Activated CD4-positive, alpha-beta memory T cell treated with anti-CD3 and anti-CD28 coated beads for 36 hours (primary cell): ENCODE measurements around the gene UBE4A. TPM values are rescaled to one million over a fixed set of nuclear protein-coding genes. Genes with fewer than 3 reads are reported as not detected.
"Not testable (repeated sequence)": the region's sequence is repeated elsewhere in the genome, so short reads cannot be mapped to it uniquely, and the experiment has no call there.

Experiments
- CTCF ChIA-PET: fragments of 350-600 bp; sonication (Branson Sonifier 250); formaldehyde crosslinking; loops from one replicate; lab custom pipeline; 2021; ENCODE audit warnings: antibody characterized with exemption, inconsistent platforms; lab: Charles Lee
- POLR2A ChIA-PET: fragments of 350-600 bp; sonication (Branson Sonifier 250); formaldehyde crosslinking; loops from one replicate; lab custom pipeline; 2021; ENCODE audit warnings: antibody characterized with exemption; lab: Charles Lee
- DNase-seq: peaks from one replicate; pipeline ENCODE4 v3.0.0-alpha.2; 2020
- H3K27ac Mint-ChIP-seq: one replicate; pipeline ENCODE4 v1.8.0; 2021; ENCODE audit warnings: mixed read lengths
- H3K27me3 Mint-ChIP-seq: one replicate; pipeline ENCODE4 v1.8.0; 2021; ENCODE audit warnings: mixed read lengths
- H3K36me3 Mint-ChIP-seq: one replicate; pipeline ENCODE4 v1.8.0; 2021; ENCODE audit warnings: mixed read lengths
- H3K4me1 Mint-ChIP-seq: one replicate; pipeline ENCODE4 v1.8.0; 2021; ENCODE audit warnings: low read depth, mixed read lengths
- H3K4me3 Mint-ChIP-seq: one replicate; pipeline ENCODE4 v1.8.0; 2021; ENCODE audit warnings: mild to moderate bottlenecking, mixed read lengths
- H3K9me3 Mint-ChIP-seq: one replicate; pipeline ENCODE4 v1.8.0; 2021; ENCODE audit warnings: mixed read lengths
- intact Hi-C: fragments of 100-400 bp; cut with micrococcal nuclease; formaldehyde crosslinking; loops from one replicate; pipeline ENCODE4 v1.15.1; 2023
- total RNA-seq, 2 experiments: library from RNA; stranded (reverse); gene quantifications; one replicate each; pipeline ENCODE4 v1.2.3, GENCODE V29; 2021

UBE4A gene
- total RNA-seq, 2 experiments from 2014 or later = 39.1 to 40.4 TPM

- H3K4me3 Mint-ChIP-seq = peak within 1 kb of the TSS; percentile 97
- peaks cover 16% of the 10 kb centered on the region for H3K36me3 Mint-ChIP-seq
- no peaks in the 10 kb centered on the region for H3K27me3 Mint-ChIP-seq
- POLR2A ChIA-PET = interaction anchor here (0.8 to 2.1 kb wide), 8 partner anchors 34 to 199 kb away, joined by 3 to 19 read pairs (median 4); partner anchors contain the start of gene KMT2A
- peak; percentile 95 for DNase-seq
- intact Hi-C loops = loop anchor here (1.0 to 2.0 kb wide), 6 partner anchors 33 to 171 kb away; partner anchors contain the start of genes ARCN1 and UBE4A
- peak within 1 kb of the TSS; percentile 98 for H3K27ac Mint-ChIP-seq
- no peaks in the 10 kb centered on the region for H3K9me3 Mint-ChIP-seq
- CTCF ChIA-PET = interaction anchor here (0.6 to 1.8 kb wide), 7 partner anchors 47 to 129 kb away, joined by 3 to 17 read pairs (median 3); no protein-coding TSS in a partner anchor
- peaks cover 66% of the 10 kb centered on the region for H3K4me1 Mint-ChIP-seq
These were observed 41.9 kb downstream of the UBE4A start, which contains the start of gene ATP5MG for GRCh38 chr11:118401151-118401879. Gene ATP5MG (plus strand): TSS chr11:118401606. CDS start chr11:118401666, 60 bp downstream.

- Mint-ChIP-seq H3K36me3 (peaks cover 21% of the 10 kb centered on the region), H3K27ac (peak overlapping the region; percentile 98), H3K4me1 (peaks cover 68% of the 10 kb centered on the region), H3K9me3 (no peaks in the 10 kb centered on the region), H3K27me3 (no peaks in the 10 kb centered on the region), H3K4me3 (peak overlapping the region; percentile 97)
- ChIA-PET CTCF (interaction anchor here (0.7 to 1.8 kb wide), 8 partner anchors 10 to 128 kb away, joined by 3 to 17 read pairs (median 3); no protein-coding TSS in a partner anchor), POLR2A (interaction anchor here (0.8 to 2.1 kb wide), 9 partner anchors 33 to 200 kb away, joined by 3 to 19 read pairs (median 4); partner anchors contain the start of gene KMT2A)
- no peak for DNase-seq
- intact Hi-C loops = loop anchor here (1.0 to 2.0 kb wide), 6 partner anchors 33 to 171 kb away; partner anchors contain the start of genes ARCN1 and UBE4A
These were observed 42.6 kb downstream of the UBE4A start for GRCh38 chr11:118401880-118402590.

GRCh38 chr11:118402594-118402993 is 43.2 kb downstream of the UBE4A start:
- H3K27me3 Mint-ChIP-seq, H3K9me3 Mint-ChIP-seq, intact Hi-C loops: not testable (repeated sequence)
- peak overlapping the region; percentile 98 for H3K27ac Mint-ChIP-seq
- DNase-seq = peak; percentile 15
- ChIA-PET CTCF (interaction anchor here (0.7 to 1.8 kb wide), 6 partner anchors 11 to 128 kb away, joined by 3 to 17 read pairs (median 3); no protein-coding TSS in a partner anchor), POLR2A (interaction anchor here (0.8 to 2.1 kb wide), 8 partner anchors 33 to 200 kb away, joined by 3 to 19 read pairs (median 4); partner anchors contain the start of gene KMT2A)
- H3K36me3 Mint-ChIP-seq = peaks cover 26% of the 10 kb centered on the region
- H3K4me1 Mint-ChIP-seq = peaks cover 65% of the 10 kb centered on the region
- peak overlapping the region; percentile 97 for H3K4me3 Mint-ChIP-seq

- Mint-ChIP-seq H3K9me3 (no peaks in the 10 kb centered on the region), H3K36me3 (peaks cover 30% of the 10 kb centered on the region), H3K27me3 (no peaks in the 10 kb centered on the region), H3K27ac (peak overlapping the region; percentile 31), H3K4me1 (peaks cover 45% of the 10 kb centered on the region), H3K4me3 (no peak overlapping the region)
- CTCF ChIA-PET = interaction anchor here (0.6 to 1.5 kb wide), 4 partner anchors 8 to 83 kb away, joined by 3 to 5 read pairs (median 3); no protein-coding TSS in a partner anchor
- no peak for DNase-seq
- intact Hi-C loops = no loop called here
- POLR2A ChIA-PET = no interaction called here
These were observed 47.3 kb downstream of the UBE4A start for GRCh38 chr11:118406599-118407166.

- Mint-ChIP-seq H3K4me3 (no peak overlapping the region), H3K4me1 (peaks cover 24% of the 10 kb centered on the region), H3K27ac (peak overlapping the region; percentile 35), H3K9me3 (no peaks in the 10 kb centered on the region), H3K36me3 (peaks cover 21% of the 10 kb centered on the region), H3K27me3 (no peaks in the 10 kb centered on the region)
- CTCF ChIA-PET = interaction anchor here (0.6 to 0.7 kb wide), 2 partner anchors 14 to 333 kb away, joined by 3 read pairs; no protein-coding TSS in a partner anchor
- intact Hi-C loops = no loop called here
- DNase-seq = no peak
- POLR2A ChIA-PET = interaction anchor here (0.6 kb wide), 1 partner anchor 41 kb away, joined by 3 read pairs; no protein-coding TSS in a partner anchor
These were observed 50.8 kb downstream of the UBE4A start for GRCh38 chr11:118410055-118410745.

- intact Hi-C loops = no loop called here
- H3K27ac Mint-ChIP-seq = peak overlapping the region; percentile 18
- peaks cover 16% of the 10 kb centered on the region for H3K4me1 Mint-ChIP-seq
- no peaks in the 10 kb centered on the region for H3K9me3 Mint-ChIP-seq
- H3K4me3 Mint-ChIP-seq = no peak overlapping the region
- ChIA-PET CTCF (interaction anchor here (1.5 kb wide), 1 partner anchor 77 kb away, joined by 7 read pairs; no protein-coding TSS in a partner anchor), POLR2A (no interaction called here)
- H3K36me3 Mint-ChIP-seq = peaks cover 19% of the 10 kb centered on the region
- DNase-seq = no peak
- H3K27me3 Mint-ChIP-seq = no peaks in the 10 kb centered on the region
These were observed 52.1 kb downstream of the UBE4A start for GRCh38 chr11:118411530-118411929.

- no peak for DNase-seq
- intact Hi-C loops = no loop called here
- Mint-ChIP-seq H3K4me3 (no peak overlapping the region), H3K9me3 (no peaks in the 10 kb centered on the region), H3K27me3 (no peaks in the 10 kb centered on the region), H3K36me3 (peaks cover 9% of the 10 kb centered on the region), H3K27ac (no peak overlapping the region), H3K4me1 (peaks cover 11% of the 10 kb centered on the region)
- ChIA-PET CTCF (interaction anchor here (0.7 to 1.5 kb wide), 3 partner anchors 29 to 214 kb away, joined by 3 to 7 read pairs (median 3); no protein-coding TSS in a partner anchor), POLR2A (no interaction called here)
These were observed 53.5 kb downstream of the UBE4A start for GRCh38 chr11:118412921-118413320.

GRCh38 chr11:118415062-118415738 is 55.8 kb downstream of the UBE4A start:
- Mint-ChIP-seq H3K27me3 (no peaks in the 10 kb centered on the region), H3K36me3 (peaks cover 4% of the 10 kb centered on the region), H3K27ac (no peak overlapping the region), H3K4me3 (no peak overlapping the region), H3K4me1 (peaks cover 4% of the 10 kb centered on the region), H3K9me3 (no peaks in the 10 kb centered on the region)
- ChIA-PET CTCF (interaction anchor here (1.4 to 1.5 kb wide), 2 partner anchors 9 to 73 kb away, joined by 3 read pairs; no protein-coding TSS in a partner anchor), POLR2A (no interaction called here)
- no peak for DNase-seq
- intact Hi-C loops = no loop called here

- no peaks in the 10 kb centered on the region for H3K9me3 Mint-ChIP-seq
- ChIA-PET CTCF (interaction anchor here (0.9 kb wide), 1 partner anchor 8 kb away, joined by 3 read pairs; no protein-coding TSS in a partner anchor), POLR2A (no interaction called here)
- intact Hi-C loops = no loop called here
- peaks cover under 1% of the 10 kb centered on the region for H3K4me1 Mint-ChIP-seq
- H3K36me3 Mint-ChIP-seq = no peaks in the 10 kb centered on the region
- no peak overlapping the region for H3K27ac Mint-ChIP-seq
- peak; percentile 49 for DNase-seq
- H3K27me3 Mint-ChIP-seq = no peaks in the 10 kb centered on the region
- H3K4me3 Mint-ChIP-seq = no peak overlapping the region
These were observed 56.3 kb downstream of the UBE4A start for GRCh38 chr11:118415739-118416068.

- CTCF ChIA-PET, DNase-seq, H3K27ac Mint-ChIP-seq, POLR2A ChIA-PET, H3K27me3 Mint-ChIP-seq, H3K9me3 Mint-ChIP-seq, H3K4me3 Mint-ChIP-seq, H3K4me1 Mint-ChIP-seq, H3K36me3 Mint-ChIP-seq, intact Hi-C loops: not testable (repeated sequence)
These were observed 57.5 kb downstream of the UBE4A start for GRCh38 chr11:118416900-118417299.
